ENCODE measurements around the gene ZGLP1. TPM values are rescaled to one million over a fixed set of nuclear protein-coding genes. Genes with fewer than 3 reads are reported as not detected.

The ZGLP1 gene
- total and polyA plus RNA-seq, 2 of the 13 experiments (the other 11 are each of a cell fraction or from before 2014, with no cell fraction given), result 2.4 to 3.0 TPM

DNA sequence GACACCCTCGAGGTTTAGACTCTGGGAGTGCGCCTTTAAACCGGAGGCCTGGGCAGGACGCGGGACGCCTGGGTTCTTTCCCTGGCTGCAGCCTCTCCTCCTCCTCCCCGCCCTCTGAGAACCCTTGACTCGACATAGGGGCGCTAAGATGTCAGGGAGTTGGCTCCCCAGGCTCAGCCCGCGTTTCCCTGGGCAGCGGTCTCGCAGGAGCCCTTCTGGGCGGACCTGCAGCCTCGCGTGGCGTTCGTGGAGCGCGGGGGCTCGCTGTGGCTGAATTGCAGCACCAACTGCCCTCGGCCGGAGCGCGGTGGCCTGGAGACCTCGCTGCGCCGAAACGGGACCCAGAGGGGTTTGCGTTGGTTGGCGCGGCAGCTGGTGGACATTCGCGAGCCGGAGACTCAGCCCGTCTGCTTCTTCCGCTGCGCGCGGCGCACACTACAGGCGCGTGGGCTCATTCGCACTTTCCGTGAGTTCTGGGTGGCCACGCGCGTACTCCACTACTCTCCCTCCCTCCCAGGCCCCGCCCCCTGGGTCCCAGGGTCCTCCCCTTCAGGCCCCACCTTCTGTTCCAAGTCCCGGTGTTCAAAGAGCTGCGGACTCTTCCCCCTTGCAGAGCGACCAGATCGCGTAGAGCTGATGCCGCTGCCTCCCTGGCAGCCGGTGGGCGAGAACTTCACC lies 18.6 kb downstream of the ZGLP1 start (continued):
- TF ChIP-seq ZNF337 (CRISPR knock-in tag; IDR thresholded peaks at IDR 0.05; ENCODE audit: borderline replicate concordance, low read depth) (no peak), MAZ (IDR thresholded peaks at IDR 0.05; ENCODE audit: borderline replicate concordance, low read depth, low read length) (no peak), MAZ (CRISPR knock-in tag; IDR thresholded peaks at IDR 0.05; ENCODE audit: low read depth) (peak; percentile 53; the same call in 1 of the 2 replicates), NFKB2 (CRISPR knock-in tag; IDR thresholded peaks at IDR 0.05; ENCODE audit: borderline replicate concordance) (0 out of 2 replicates have a peak, but pooled peaks have one; percentile 45), CSRNP1 (CRISPR knock-in tag; IDR thresholded peaks at IDR 0.05) (0 out of 2 replicates have a peak, but pooled peaks have one; percentile 5), ZSCAN22 (CRISPR knock-in tag; IDR thresholded peaks at IDR 0.05) (no peak), KLF11 (CRISPR knock-in tag; IDR thresholded peaks at IDR 0.05) (no peak), ZNF737 (CRISPR knock-in tag; IDR thresholded peaks at IDR 0.05; ENCODE audit: borderline replicate concordance) (no peak), ZNF30 (CRISPR knock-in tag; IDR thresholded peaks at IDR 0.05) (no peak), KDM3A (CRISPR knock-in tag; IDR thresholded peaks at IDR 0.05; ENCODE audit: low read depth) (no peak), ZBTB2 (CRISPR knock-in tag; IDR thresholded peaks at IDR 0.05; ENCODE audit: low read depth) (no peak), ZNF180 (CRISPR knock-in tag; IDR thresholded peaks at IDR 0.05; ENCODE audit: borderline replicate concordance, low read depth) (peak; percentile 35; the same call in 1 of the 2 replicates), HNRNPLL (IDR thresholded peaks at IDR 0.05; ENCODE audit: low read depth, low read length, poor library complexity, severe bottlenecking) (peak; percentile 53), ZNF282 (IDR thresholded peaks at IDR 0.05; ENCODE audit: partially characterized antibody) (no peak), GPN1 (CRISPR knock-in tag; IDR thresholded peaks at IDR 0.05; ENCODE audit: borderline replicate concordance) (no peak), NONO (IDR thresholded peaks at IDR 0.05) (no peak), NONO (CRISPR knock-in tag; conservative IDR thresholded peaks at IDR 0.05) (0 out of 2 replicates have a peak, but pooled peaks have one; percentile 32)
- TF ChIP-seq, protein P1, sequence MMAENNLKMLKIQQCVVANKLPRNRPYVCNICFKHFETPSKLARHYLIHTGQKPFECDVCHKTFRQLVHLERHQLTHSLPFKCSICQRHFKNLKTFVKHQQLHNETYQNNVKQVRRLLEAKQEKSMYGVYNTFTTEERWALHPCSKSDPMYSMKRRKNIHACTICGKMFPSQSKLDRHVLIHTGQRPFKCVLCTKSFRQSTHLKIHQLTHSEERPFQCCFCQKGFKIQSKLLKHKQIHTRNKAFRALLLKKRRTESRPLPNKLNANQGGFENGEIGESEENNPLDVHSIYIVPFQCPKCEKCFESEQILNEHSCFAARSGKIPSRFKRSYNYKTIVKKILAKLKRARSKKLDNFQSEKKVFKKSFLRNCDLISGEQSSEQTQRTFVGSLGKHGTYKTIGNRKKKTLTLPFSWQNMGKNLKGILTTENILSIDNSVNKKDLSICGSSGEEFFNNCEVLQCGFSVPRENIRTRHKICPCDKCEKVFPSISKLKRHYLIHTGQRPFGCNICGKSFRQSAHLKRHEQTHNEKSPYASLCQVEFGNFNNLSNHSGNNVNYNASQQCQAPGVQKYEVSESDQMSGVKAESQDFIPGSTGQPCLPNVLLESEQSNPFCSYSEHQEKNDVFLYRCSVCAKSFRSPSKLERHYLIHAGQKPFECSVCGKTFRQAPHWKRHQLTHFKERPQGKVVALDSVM (CRISPR knock-in tag; IDR thresholded peaks at IDR 0.05), result no peak
- TF ChIP-seq, protein P2, sequence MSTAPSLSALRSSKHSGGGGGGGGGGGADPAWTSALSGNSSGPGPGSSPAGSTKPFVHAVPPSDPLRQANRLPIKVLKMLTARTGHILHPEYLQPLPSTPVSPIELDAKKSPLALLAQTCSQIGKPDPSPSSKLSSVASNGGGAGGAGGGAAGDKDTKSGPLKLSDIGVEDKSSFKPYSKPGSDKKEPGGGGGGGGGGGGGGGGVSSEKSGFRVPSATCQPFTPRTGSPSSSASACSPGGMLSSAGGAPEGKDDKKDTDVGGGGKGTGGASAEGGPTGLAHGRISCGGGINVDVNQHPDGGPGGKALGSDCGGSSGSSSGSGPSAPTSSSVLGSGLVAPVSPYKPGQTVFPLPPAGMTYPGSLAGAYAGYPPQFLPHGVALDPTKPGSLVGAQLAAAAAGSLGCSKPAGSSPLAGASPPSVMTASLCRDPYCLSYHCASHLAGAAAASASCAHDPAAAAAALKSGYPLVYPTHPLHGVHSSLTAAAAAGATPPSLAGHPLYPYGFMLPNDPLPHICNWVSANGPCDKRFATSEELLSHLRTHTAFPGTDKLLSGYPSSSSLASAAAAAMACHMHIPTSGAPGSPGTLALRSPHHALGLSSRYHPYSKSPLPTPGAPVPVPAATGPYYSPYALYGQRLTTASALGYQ (CRISPR knock-in tag; IDR thresholded peaks at IDR 0.05), result no peak
- TF ChIP-seq, protein P3, sequence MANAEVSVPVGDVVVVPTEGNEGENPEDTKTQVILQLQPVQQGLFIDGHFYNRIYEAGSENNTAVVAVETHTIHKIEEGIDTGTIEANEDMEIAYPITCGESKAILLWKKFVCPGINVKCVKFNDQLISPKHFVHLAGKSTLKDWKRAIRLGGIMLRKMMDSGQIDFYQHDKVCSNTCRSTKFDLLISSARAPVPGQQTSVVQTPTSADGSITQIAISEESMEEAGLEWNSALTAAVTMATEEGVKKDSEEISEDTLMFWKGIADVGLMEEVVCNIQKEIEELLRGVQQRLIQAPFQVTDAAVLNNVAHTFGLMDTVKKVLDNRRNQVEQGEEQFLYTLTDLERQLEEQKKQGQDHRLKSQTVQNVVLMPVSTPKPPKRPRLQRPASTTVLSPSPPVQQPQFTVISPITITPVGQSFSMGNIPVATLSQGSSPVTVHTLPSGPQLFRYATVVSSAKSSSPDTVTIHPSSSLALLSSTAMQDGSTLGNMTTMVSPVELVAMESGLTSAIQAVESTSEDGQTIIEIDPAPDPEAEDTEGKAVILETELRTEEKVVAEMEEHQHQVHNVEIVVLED (CRISPR knock-in tag; IDR thresholded peaks at IDR 0.05; ENCODE audit: borderline replicate concordance), result peak; percentile 26; the same call in 1 of the 2 replicates

Data from HepG2 (cell line).